Activated CD4-positive, alpha-beta T cell treated with anti-CD3 and anti-CD28 coated beads for 24 hours (primary cell): ENCODE measurements around the gene IP6K1.
A peak's percentile ranks its signal among the peaks of the same experiment; 100 is the strongest.
"Not testable (repeated sequence)": the region's sequence is repeated elsewhere in the genome, so short reads cannot be mapped to it uniquely, and the experiment has no call there.

Experiments used
- DNase-seq, 2 donors: peaks; one replicate each; pipeline ENCODE4 v3.0.0-alpha.2; 2020; ENCODE audit warnings: low read depth in 2 of 2

The IP6K1 gene

DNA sequence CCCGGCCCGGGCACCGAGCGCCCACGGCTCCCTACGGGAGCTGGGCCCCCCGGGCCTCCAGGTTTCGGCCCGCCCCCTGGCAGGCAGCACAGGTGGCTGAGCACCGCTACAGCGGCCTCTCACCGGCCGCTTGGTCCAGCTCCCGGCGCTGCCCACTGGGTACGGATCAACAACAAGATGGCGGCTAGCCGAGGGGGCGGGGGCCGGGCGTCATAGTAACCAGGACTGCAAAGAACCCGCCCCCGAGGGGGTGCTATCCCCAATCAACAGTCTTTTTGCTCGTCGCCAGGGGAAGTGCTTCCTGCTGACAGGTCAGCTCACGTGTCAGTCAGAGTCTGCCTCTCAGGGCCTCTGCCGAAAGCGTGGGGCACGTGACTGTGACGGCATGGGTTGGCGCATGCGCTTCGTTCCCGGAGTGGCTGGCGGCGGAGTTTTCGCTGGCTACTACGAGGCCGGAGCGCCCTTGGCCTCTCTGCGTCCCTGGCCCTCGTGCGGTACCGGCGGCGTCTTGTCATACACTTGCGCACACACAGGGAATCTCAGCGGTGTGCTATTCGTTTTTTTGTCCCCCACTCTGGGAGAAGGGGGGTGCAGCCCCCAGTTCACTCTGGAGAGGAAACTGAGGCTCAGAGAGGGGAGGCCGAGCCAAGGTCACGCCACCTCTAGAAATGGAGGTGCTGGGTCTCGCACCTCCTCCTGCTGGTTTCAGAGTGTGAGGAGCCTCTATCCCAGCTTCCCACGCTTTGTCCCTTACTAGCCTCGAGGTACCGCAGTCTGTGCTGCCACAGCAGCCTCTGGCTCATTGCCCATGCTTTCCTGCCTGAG, at the start of gene IP6K1:
Gene IP6K1 (minus strand): TSS at position 186 of the 825 bp plus-strand sequence. CDS start 38,502 bp downstream, outside the sequence.
- DNase-seq: peak; percentile 99

DNA sequence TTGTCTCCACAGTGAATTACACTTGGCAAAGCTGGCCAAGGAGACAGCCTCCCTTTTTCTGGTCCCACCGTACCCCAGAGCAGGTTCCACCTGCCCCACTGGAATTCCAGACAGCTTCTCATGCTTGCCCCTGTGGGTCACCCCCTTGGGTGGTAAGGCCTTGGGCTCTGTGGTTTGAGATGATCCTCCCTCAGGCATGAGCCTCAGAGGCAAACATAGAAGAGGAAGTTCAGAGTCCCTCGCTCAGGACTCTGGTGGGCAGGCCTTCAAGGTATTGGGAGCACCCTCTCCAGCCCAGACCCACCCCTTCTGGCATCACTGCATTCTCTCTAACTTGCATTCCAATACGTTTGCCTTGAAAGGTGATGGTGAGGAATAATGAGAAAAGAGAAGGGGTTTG, 45.0 kb upstream of the IP6K1 start:
- DNase-seq: no peak

DNA sequence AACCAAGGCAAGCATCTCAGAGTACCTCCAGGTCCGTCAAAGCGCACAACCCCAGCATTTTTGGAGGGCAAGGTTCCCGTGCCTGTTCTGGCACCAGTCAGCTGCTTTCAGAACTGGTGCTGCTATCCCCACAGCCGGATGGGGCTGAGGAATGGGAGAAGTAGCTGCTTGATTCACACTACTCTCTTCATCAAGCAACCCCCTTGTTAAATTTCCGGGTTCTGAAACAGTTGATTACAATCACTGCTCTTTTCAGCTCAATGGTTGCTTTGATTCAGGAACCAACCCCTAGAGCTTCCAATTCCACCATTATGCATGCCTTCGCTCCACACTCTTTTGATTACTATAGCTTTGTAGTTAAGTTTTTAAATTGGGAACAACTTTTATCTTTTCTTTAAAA, 39.7 kb upstream of the IP6K1 start:
- no peak for DNase-seq

GRCh38 chr3:49823131-49823530, 36.8 kb upstream of the IP6K1 start:
- not testable (repeated sequence) for DNase-seq

DNA sequence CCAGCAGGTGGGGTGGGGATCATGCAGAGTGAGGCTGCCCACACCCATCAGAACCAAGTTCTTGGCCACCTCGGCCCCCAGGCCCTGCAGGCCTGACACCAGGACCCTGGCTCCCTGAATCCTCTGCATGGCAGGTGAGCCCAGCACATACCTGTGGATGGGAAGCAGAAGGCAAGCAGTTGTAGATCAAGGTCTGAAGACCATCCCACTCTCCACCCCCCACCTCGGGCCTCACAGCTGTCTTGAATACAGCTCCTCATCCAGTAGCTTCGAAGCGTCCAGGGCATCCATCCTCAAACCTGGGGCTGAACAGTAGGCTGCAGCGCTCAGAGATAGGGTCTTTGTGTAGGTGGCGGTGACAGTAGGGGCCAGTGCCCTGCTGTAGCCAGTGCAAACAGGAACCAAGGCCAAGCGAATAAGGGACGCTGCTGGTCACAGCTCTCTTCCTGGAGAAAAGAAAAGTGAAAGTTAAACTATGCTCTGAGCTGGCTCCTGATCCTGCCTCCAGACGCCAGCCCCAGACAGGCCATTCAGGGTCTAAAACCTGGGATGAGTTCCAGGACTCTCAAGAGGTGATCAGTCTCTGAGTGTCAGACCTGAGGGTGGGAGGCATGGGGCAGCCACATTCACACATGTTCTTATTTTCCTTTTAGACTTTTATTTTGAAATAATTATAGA, 27.3 kb upstream of the IP6K1 start, which contains the start of gene UBA7:
Gene UBA7 (minus strand): TSS at position 457 of the 678 bp plus-strand sequence. CDS start 166 bp downstream, at position 291.
- no peak for DNase-seq

DNA sequence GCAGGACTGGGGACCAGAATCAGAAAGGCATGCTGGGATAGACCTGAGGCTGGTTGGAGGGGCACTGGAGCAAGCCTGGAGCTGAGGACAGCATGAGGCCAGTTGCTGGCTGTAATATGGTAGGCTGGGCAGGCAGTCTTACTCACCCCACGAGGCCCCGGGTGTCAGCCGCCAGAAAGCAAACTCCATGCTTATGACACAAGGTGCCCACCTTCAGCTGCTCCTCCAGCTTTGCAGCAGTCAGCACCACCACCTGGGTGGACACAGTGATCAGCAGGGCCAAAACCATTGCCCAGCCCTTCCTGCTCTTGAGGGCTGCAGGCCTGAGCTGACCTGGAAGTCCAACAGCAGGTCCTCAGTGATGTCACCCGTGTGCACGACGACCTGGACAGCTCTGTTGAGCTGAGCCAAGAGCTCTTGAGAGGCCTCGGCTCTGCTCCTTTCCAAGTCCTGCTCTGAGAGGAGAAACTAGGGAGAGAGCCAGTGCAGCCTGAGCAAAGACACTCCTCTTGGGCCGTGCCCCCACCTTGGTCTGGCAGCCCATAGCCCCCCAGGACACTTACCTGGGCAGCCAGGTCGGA, 26.7 kb upstream of the IP6K1 start:
- DNase-seq: no peak

GRCh38 chr3:49807431-49808114, 21.2 kb upstream of the IP6K1 start:
- no peak for DNase-seq

DNA sequence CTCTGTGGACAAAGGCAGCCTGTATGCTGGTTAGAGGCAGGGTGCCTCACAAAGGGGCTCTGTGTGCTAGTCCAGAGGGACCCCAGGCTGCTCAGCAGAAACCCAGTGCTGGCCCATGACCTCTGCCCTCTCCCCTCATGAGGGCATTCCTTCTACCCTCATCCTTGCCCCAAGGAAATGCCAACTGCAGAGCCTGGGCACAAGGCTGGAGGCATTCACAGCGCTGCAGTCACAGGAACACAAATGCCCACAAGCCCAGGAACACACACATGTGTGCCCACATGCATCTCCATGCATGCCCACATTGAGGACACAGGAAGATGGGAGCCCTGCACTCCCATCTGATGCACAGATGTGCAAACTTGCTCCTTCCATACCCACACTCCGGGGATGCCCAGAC, 20.5 kb upstream of the IP6K1 start:
- DNase-seq: no peak

GRCh38 chr3:49805897-49806701, 19.8 kb upstream of the IP6K1 start:
- DNase-seq: no peak

DNA sequence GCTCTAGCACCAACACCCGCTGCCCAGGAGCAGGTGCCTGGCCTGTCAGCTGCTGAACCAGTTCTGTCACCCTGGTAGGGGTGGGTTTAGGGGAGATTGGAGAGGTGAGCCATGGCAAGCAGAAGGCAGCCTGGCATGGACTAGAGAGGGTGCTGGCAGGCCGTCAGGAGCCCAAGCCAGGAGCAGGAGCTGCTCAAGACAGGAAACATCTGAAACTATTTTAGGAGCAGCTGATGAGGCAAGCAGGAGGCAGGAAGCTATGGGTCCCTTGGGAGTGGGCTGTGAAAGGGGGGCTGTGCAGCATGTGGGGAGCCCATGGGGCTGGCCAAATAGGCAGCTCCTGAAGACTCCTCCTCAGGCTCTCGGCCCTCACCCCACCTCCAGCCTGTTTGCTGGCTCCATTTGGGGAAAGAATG, 19.0 kb upstream of the IP6K1 start:
- no peak for DNase-seq

DNA sequence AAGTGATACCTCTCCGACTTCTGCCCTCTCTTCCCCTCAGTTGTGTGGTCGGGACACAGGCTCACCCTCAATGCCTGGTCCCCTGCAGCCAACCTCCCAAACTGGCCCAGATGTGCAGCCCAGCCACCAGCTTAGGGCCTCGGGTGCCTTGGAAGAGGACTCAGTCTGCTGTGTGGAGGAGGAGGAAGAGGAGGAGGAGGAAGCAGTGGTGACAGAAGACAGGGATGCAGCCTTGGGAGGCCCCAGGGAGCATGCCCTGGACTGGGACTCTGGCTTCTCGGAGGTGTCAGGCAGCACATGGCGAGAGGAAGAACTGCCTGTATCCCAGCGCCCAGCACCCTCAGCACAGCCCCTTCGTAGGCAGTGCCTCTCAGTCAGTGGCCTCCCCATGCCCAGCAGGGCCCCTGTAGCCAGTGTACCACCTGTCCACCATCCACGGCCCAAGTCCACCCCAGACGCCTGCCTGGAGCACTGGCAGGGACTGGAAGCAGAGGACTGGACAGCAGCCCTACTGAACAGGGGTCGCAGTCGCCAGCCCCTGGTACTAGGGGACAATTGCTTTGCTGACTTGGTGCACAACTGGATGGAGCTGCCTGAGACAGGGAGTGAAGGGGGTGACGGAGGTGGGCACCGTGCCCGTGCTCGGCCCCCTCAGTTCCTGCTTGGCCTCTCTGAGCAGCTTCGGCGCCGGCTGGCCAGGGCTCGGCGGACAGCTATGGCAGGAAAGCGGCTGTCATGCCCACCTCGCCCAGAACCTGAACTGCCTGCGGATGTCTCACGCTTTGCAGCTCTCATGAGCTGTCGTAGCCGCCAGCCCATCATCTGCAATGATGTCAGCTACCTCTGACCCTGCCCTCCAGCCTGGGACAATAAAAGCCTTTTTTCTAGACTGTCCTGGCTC, 18.0 kb upstream of the IP6K1 start:
- no peak for DNase-seq

GRCh38 chr3:49803465-49804140, 17.3 kb upstream of the IP6K1 start:
- DNase-seq: peak in 1 of 2 donors; percentile 25

- peak; percentile 84 to 85 for DNase-seq
Measured at GRCh38 chr3:49802719-49803464, 16.6 kb upstream of the IP6K1 start, which contains the start of gene INKA1. INKA1 (plus strand) TSS chr3:49803261; CDS start chr3:49803393, 132 bp downstream.

GRCh38 chr3:49801160-49801559, 14.8 kb upstream of the IP6K1 start:
- DNase-seq: no peak

GRCh38 chr3:49799761-49800160, 13.4 kb upstream of the IP6K1 start, which contains the start of gene CDHR4:
CDHR4 (minus strand) TSS chr3:49799873; CDS start chr3:49799812, 61 bp downstream.
- DNase-seq: no peak

GRCh38 chr3:49799105-49799504, 12.8 kb upstream of the IP6K1 start:
- no peak for DNase-seq

- no peak for DNase-seq
Measured at GRCh38 chr3:49794926-49795905, 8.9 kb upstream of the IP6K1 start.
